Forelimb muscle (tissue), 1 donor: ENCODE data around the gene TOB1. TPM values are rescaled to one million over a fixed set of nuclear protein-coding genes. Genes with fewer than 3 reads are reported as not detected.
"Not testable (repeated sequence)": the region's sequence is repeated elsewhere in the genome, so short reads cannot be mapped to it uniquely, and the experiment has no call there.

Experiments
- DNase-seq: peaks from one replicate; pipeline ENCODE4 v3.0.0-alpha.2; 2013; ENCODE audit warnings: low read depth
- polyA plus RNA-seq: library from polyadenylated mRNA; unstranded; fragments of 120-200 nt; gene quantifications from one replicate; pipeline ENCODE4 v1.2.1, GENCODE V29; 2013; ENCODE audit not compliant: insufficient read length

The TOB1 gene
- polyA plus RNA-seq, 1 donor = 64.6 TPM

- no peak for DNase-seq
Observed at GRCh38 chr17:50898369-50899004, 32.3 kb upstream of the TOB1 start.

GRCh38 chr17:50894513-50894912 is 28.4 kb upstream of the TOB1 start:
- DNase-seq = not testable (repeated sequence)

- no peak for DNase-seq
Observed at GRCh38 chr17:50893183-50893993, 27.2 kb upstream of the TOB1 start.

GRCh38 chr17:50892101-50892776 is 26.1 kb upstream of the TOB1 start:
- DNase-seq = no peak

GRCh38 chr17:50891577-50891989 is 25.4 kb upstream of the TOB1 start:
- DNase-seq = no peak

GRCh38 chr17:50890675-50891516 is 24.7 kb upstream of the TOB1 start:
- DNase-seq = no peak

GRCh38 chr17:50889528-50890118 is 23.5 kb upstream of the TOB1 start:
- DNase-seq = no peak

GRCh38 chr17:50887705-50888245 is 21.6 kb upstream of the TOB1 start:
- DNase-seq = no peak

GRCh38 chr17:50884439-50885311 is 18.5 kb upstream of the TOB1 start:
- no peak for DNase-seq

- DNase-seq = no peak
Observed at GRCh38 chr17:50883850-50884438, 17.8 kb upstream of the TOB1 start.

- DNase-seq = no peak
Observed at GRCh38 chr17:50882851-50883250, 16.7 kb upstream of the TOB1 start.

GRCh38 chr17:50881182-50881581 is 15.0 kb upstream of the TOB1 start:
- DNase-seq = no peak

GRCh38 chr17:50879086-50879485 is 12.9 kb upstream of the TOB1 start:
- DNase-seq = no peak

GRCh38 chr17:50877838-50878237 is 11.7 kb upstream of the TOB1 start:
- DNase-seq = no peak

- not testable (repeated sequence) for DNase-seq
Observed at GRCh38 chr17:50877042-50877441, 10.9 kb upstream of the TOB1 start.

- DNase-seq = no peak
Observed at GRCh38 chr17:50875074-50875473, 8.9 kb upstream of the TOB1 start.

GRCh38 chr17:50872710-50873424 is 6.7 kb upstream of the TOB1 start:
- DNase-seq = no peak

GRCh38 chr17:50871898-50872297 is 5.7 kb upstream of the TOB1 start:
- no peak for DNase-seq

- DNase-seq = no peak
Observed at GRCh38 chr17:50871364-50871763, 5.2 kb upstream of the TOB1 start.
